B cell (primary cell): Measurements from ENCODE around the gene NCAPG. TPM values are rescaled to one million over a fixed set of nuclear protein-coding genes. Genes with fewer than 3 reads are reported as not detected.
A peak's percentile ranks its signal among the peaks of the same experiment; 100 is the strongest.

Experiments
- ATAC-seq: fragments of 200-7000 bp; cut with Tn5 transposase; one replicate; pipeline ENCODE4 v1.10.0; 2021; ENCODE audit warnings: low read depth, mild to moderate bottlenecking, moderate number of reproducible peaks, moderate library complexity
- CTCF ChIA-PET: fragments of 350-600 bp; sonication (Branson Sonifier 250); formaldehyde crosslinking; loops from one replicate; lab custom pipeline; 2021; ENCODE audit warnings: antibody characterized with exemption, inconsistent platforms; lab: Charles Lee
- POLR2A ChIA-PET: fragments of 350-600 bp; sonication (Branson Sonifier 250); formaldehyde crosslinking; loops from one replicate; lab custom pipeline; 2021; ENCODE audit warnings: antibody characterized with exemption; lab: Charles Lee
- DNase-seq: peaks from one replicate; pipeline ENCODE4 v3.0.0; 2013
- H2AFZ ChIP-seq: 2 replicates; pipeline ENCODE4 v1.6.1; 2012; ENCODE audit warnings: mild to moderate bottlenecking, low read depth, low read length; ENCODE audit not compliant: insufficient read depth, poor library complexity, severe bottlenecking
- H3K27ac ChIP-seq, 2 donors: 1 replicate in 1 of 2; 2 replicates in 1 of 2; pipeline ENCODE4 v1.5.1; 2012 to 2013; ENCODE audit warnings: low read length in 2 of 2, mild to moderate bottlenecking in 2 of 2, moderate library complexity in 1 of 2
- H3K27me3 ChIP-seq, 4 experiments: fragments of 200-600 bp in 1 of 4; sonication (generic) in 1 of 4; replicated peaks in 1 of 4; 1 replicate in 2 of 4; 2 replicates in 2 of 4; pipeline versions ENCODE4 v1.6.1 to v1.7.0; 2013 to 2016; ENCODE audit warnings: low read length in 3 of 4, mild to moderate bottlenecking in 2 of 4, mixed read lengths in 1 of 4, moderate library complexity in 1 of 4; ENCODE audit not compliant: insufficient read depth in 4 of 4, control insufficient read depth in 3 of 4; ENCODE audit errors: control extremely low read depth in 1 of 4
- H3K36me3 ChIP-seq, 2 experiments: replicated peaks in 1 of 2; 1 replicate in 1 of 2; 2 replicates in 1 of 2; pipeline versions ENCODE4 v1.6.1 to v1.7.1; 2013; ENCODE audit warnings: low read length in 1 of 2; ENCODE audit not compliant: insufficient read depth in 2 of 2, control insufficient read depth in 1 of 2; ENCODE audit errors: control extremely low read depth in 1 of 2, extremely low read depth in 1 of 2
- H3K4me1 ChIP-seq, 2 donors: fragments of 200-600 bp in 1 of 2; sonication (generic) in 1 of 2; 1 replicate in 1 of 2; 2 replicates in 1 of 2; pipeline versions ENCODE4 v1.5.1 to v1.6.1; 2013 to 2017; ENCODE audit warnings: low read length in 2 of 2; ENCODE audit not compliant: control insufficient read depth in 2 of 2, insufficient read depth in 2 of 2
- H3K4me2 ChIP-seq: replicated peaks from 2 replicates; pipeline ENCODE3; 2012; ENCODE audit warnings: mild to moderate bottlenecking, low read depth, low read length; ENCODE audit not compliant: poor library complexity, severe bottlenecking
- H3K4me3 ChIP-seq, 5 experiments: fragments of 200-600 bp in 1 of 5; sonication (generic) in 1 of 5; 1 replicate in 3 of 5; 2 replicates in 2 of 5; pipeline versions ENCODE4 v1.5.1 to v1.7.0; 2011 to 2016; ENCODE audit warnings: low read length in 4 of 5, mild to moderate bottlenecking in 4 of 5, low read depth in 2 of 5, control low read depth in 1 of 5, moderate library complexity in 1 of 5; ENCODE audit not compliant: insufficient read depth in 1 of 5; ENCODE audit errors: control extremely low read depth in 1 of 5, extremely low read depth in 1 of 5
- H3K79me2 ChIP-seq: fragments of 200-600 bp; sonication (generic); one replicate; pipeline ENCODE4 v1.6.0; 2016; ENCODE audit warnings: low read length; ENCODE audit not compliant: control insufficient read depth, insufficient read depth
- H3K9ac ChIP-seq: fragments of 200-600 bp; sonication (generic); 2 replicates; pipeline ENCODE4 v1.6.1; 2017; ENCODE audit warnings: mild to moderate bottlenecking, low read length, moderate library complexity
- H3K9me3 ChIP-seq, 3 donors: one replicate each; pipeline versions ENCODE4 v1.6.1 to v1.7.1; 2013; ENCODE audit warnings: low read length in 2 of 3; ENCODE audit not compliant: control insufficient read depth in 2 of 3, insufficient read depth in 1 of 3; ENCODE audit errors: control extremely low read depth in 1 of 3
- H4K20me1 ChIP-seq: 2 replicates; pipeline ENCODE4 v1.6.0; 2012; ENCODE audit warnings: mild to moderate bottlenecking, low read length; ENCODE audit not compliant: insufficient read depth, control insufficient read depth, poor library complexity, severe bottlenecking
- H3K27ac Mint-ChIP-seq: one replicate; pipeline ENCODE4 v1.8.0; 2021; ENCODE audit warnings: mixed read lengths
- H3K27me3 Mint-ChIP-seq: one replicate; pipeline ENCODE4 v1.8.0; 2021; ENCODE audit warnings: mixed read lengths
- H3K4me1 Mint-ChIP-seq: one replicate; pipeline ENCODE4 v1.8.0; 2021; ENCODE audit warnings: mixed read lengths
- H3K4me3 Mint-ChIP-seq: one replicate; pipeline ENCODE4 v1.8.0; 2021; ENCODE audit warnings: mixed read lengths
- H3K9me3 Mint-ChIP-seq: one replicate; pipeline ENCODE4 v1.8.0; 2022; ENCODE audit warnings: mixed read lengths; ENCODE audit not compliant: insufficient read depth
- EZH2 ChIP-seq: IDR thresholded peaks from 2 replicates; pipeline ENCODE4 v1.6.1; 2012; ENCODE audit warnings: borderline replicate concordance, low read depth, mild to moderate bottlenecking, moderate library complexity, low read length; ENCODE audit not compliant: insufficient read depth, poor library complexity, severe bottlenecking
- WGBS: methylation state at CpG from one replicate; pipeline ENCODE4 v1.1.5; 2013; ENCODE audit warnings: missing lambda C conversion rate; ENCODE audit not compliant: insufficient coverage; 5-methylcytosine and 5-hydroxymethylcytosine counted together
- intact Hi-C: fragments of 100-400 bp; cut with micrococcal nuclease; formaldehyde crosslinking; loops from one replicate; pipeline ENCODE4 v1.10.0; 2022
- polyA minus RNA-seq: library from RNA; depleted of rRNA, polyadenylated mRNA; stranded (reverse); fragments of >200 nt; gene quantifications from 2 replicates; pipeline ENCODE4 v1.2.3, GENCODE V29; 2012
- polyA plus RNA-seq: library from polyadenylated mRNA; depleted of rRNA; stranded (reverse); fragments of >200 nt; gene quantifications from 2 replicates; pipeline ENCODE4 v1.2.3, GENCODE V29; 2012
- total RNA-seq, 2 donors: library from RNA; stranded (reverse); fragments of 120-200 nt in 1 of 2; gene quantifications; 1 replicate in 1 of 2; 2 replicates in 1 of 2; pipeline versions ENCODE4 v1.2.3 to v1.2.4, GENCODE V29; 2013 to 2022
- TF ChIP-seq, protein P1 (sequence below): fragments of 200-600 bp; IDR thresholded peaks from one replicate; pipeline ENCODE4 v1.8.0; 2022; ENCODE audit warnings: antibody characterized with exemption, mild to moderate bottlenecking

Gene NCAPG
- 0.44 and 0.84 TPM in 2 replicates for total RNA-seq
- total RNA-seq (2013): 1.4 TPM
- 0.13 and 0.19 TPM in 2 replicates for polyA plus RNA-seq
- polyA minus RNA-seq: 1.00 and 1.0 TPM in 2 replicates

DNA sequence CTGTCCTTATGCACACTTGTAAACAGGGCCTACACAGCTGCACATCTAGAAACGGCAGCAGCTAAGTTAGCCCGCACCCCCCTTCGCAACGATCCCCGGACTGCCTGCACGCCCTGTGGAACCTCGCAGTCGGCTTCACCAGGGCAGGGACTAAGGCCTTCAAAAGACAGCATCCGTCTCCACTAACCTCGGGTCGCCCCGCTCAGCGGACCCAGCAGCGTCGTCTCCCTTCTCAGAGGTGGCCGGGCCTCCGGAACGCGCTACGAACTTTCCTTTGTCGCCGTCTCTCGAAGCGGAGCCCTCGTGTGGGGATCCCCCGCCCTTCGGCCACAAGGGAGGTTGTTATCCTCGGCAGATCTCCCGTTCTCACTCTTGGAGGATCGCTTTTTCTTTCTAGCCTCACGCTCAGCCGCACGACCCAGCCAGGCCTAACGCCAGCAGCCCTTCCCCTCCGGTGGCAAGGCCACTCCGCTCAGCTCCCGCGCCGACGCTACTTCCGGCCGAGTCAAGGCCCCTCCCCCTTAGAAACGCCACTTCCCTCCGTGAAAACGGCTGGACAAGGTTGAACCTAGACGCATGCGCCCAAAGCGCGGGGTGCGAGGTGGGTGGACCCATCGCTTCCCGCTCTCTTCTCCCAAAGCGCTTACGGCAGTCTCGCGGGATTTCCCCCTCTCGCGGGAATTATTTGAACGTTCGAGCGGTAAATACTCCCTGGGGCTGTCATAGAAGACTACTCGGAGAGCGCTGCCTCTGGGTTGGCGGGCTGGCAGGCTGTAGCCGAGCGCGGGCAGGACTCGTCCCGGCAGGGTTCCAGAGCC lies at the start of gene NCAPG, which contains the start of gene DCAF16:
TSS of gene NCAPG (plus strand) at position 720 of the 818 bp plus-strand sequence. CDS start 99 bp downstream, outside the sequence.
TSS of gene DCAF16 (minus strand) at position 498 of the 818 bp plus-strand sequence. CDS start 6,616 bp downstream, outside the sequence.
- WGBS: under 1% methylated on average over 69 of the region's 69 CpGs
- DNase-seq: peak; percentile 100
- Mint-ChIP-seq H3K4me3 (peak within 1 kb of the TSS; percentile 97), H3K4me1 (peaks cover 54% of the 10 kb centered on the region), H3K9me3 (no peaks in the 10 kb centered on the region), H3K27me3 (no peaks in the 10 kb centered on the region), H3K27ac (peak within 1 kb of the TSS; percentile 100)
- peak within 1 kb of the TSS; percentile 81 to 91 (median 86) for H3K4me3 ChIP-seq
- TF ChIP-seq, protein P1, sequence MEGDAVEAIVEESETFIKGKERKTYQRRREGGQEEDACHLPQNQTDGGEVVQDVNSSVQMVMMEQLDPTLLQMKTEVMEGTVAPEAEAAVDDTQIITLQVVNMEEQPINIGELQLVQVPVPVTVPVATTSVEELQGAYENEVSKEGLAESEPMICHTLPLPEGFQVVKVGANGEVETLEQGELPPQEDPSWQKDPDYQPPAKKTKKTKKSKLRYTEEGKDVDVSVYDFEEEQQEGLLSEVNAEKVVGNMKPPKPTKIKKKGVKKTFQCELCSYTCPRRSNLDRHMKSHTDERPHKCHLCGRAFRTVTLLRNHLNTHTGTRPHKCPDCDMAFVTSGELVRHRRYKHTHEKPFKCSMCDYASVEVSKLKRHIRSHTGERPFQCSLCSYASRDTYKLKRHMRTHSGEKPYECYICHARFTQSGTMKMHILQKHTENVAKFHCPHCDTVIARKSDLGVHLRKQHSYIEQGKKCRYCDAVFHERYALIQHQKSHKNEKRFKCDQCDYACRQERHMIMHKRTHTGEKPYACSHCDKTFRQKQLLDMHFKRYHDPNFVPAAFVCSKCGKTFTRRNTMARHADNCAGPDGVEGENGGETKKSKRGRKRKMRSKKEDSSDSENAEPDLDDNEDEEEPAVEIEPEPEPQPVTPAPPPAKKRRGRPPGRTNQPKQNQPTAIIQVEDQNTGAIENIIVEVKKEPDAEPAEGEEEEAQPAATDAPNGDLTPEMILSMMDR: no peak
- TF ChIP-seq EZH2: no peak
- peak; percentile 94 for ATAC-seq
- peaks cover 28% of the 10 kb centered on the region for H4K20me1 ChIP-seq
- peaks cover 61% of the 10 kb centered on the region for H3K79me2 ChIP-seq
- no peaks in the 10 kb centered on the region for H3K27me3 ChIP-seq
- H3K36me3 ChIP-seq: peaks cover 0 to 1% of the 10 kb centered on the region in 2 experiments
- peak within 1 kb of the TSS; percentile 94 to 99 for H3K27ac ChIP-seq
- H2AFZ ChIP-seq: peak within 1 kb of the TSS; percentile 86
- ChIA-PET CTCF (interaction anchor here (0.9 to 4.3 kb wide), 9 partner anchors 9 to 298 kb away, joined by 3 to 53 read pairs (median 5); partner anchors contain the start of genes MED28 and QDPR), POLR2A (interaction anchor here (1.0 to 1.2 kb wide), 3 partner anchors 196 to 234 kb away, joined by 3 to 4 read pairs (median 3); partner anchors contain the start of genes LAP3 and MED28)
- intact Hi-C loops: loop anchor here (1.0 kb wide), 4 partner anchors 196 to 233 kb away; partner anchors contain the start of genes LAP3 and MED28
- no peaks in the 10 kb centered on the region for H3K9me3 ChIP-seq
- H3K4me1 ChIP-seq: peaks cover 32 to 37% of the 10 kb centered on the region in 2 donors
- peak within 1 kb of the TSS; percentile 86 for H3K4me2 ChIP-seq
- H3K9ac ChIP-seq: peak within 1 kb of the TSS; percentile 92

DNA sequence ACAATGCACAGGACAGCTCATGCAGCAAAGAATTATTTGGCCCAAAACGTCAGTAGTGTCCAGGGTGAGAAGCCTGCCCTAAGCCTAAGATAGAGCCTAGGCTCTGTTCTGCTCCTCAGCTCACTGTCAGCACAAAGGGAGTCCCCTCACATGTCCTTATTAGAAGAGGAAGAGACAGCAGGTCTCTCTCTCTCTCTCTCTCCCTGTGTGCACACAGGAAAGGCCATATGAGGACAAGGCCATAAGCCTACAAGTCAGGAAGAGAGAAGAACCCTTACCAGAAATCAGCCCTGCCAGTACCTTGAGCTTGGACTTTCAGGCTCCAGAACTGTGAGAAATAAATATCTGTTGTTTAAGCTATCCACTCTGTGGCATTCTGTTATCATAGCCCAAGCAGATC lies 49.7 kb upstream of the NCAPG start:
- Histone ChIP-seq H3K27me3 (no peaks in the 10 kb centered on the region), H3K4me2 (no peak overlapping the region), H3K9me3 (peaks cover 0 to 3% (median 0%) of the 10 kb centered on the region in 3 donors), H2AFZ (no peak overlapping the region), H3K27ac (no peak overlapping the region), H3K4me3 (no peak overlapping the region), H3K4me1 (no peaks in the 10 kb centered on the region), H3K79me2 (no peaks in the 10 kb centered on the region), H3K9ac (no peak overlapping the region), H4K20me1 (no peaks in the 10 kb centered on the region), H3K36me3 (no peaks in the 10 kb centered on the region)
- TF ChIP-seq EZH2: no peak
- TF ChIP-seq, protein P1: no peak
- intact Hi-C loops: no loop called here
- ChIA-PET CTCF (no interaction called here), POLR2A (no interaction called here)
- H3K27ac Mint-ChIP-seq: no peak overlapping the region
- no peaks in the 10 kb centered on the region for H3K9me3 Mint-ChIP-seq
- ATAC-seq (no peak), DNase-seq (no peak)
- H3K27me3 Mint-ChIP-seq: peaks cover 11% of the 10 kb centered on the region
- H3K4me1 Mint-ChIP-seq: no peaks in the 10 kb centered on the region
- 75% methylated on average over 1 of the region's 1 CpG for WGBS
- H3K4me3 Mint-ChIP-seq: no peak overlapping the region
